HepG2 (cell line): ENCODE measurements around the gene BAHCC1. TPM values are rescaled to one million over a fixed set of nuclear protein-coding genes. Genes with fewer than 3 reads are reported as not detected.

ENCODE experiments used
- ARNTL ChIP-seq: sonication (generic); formaldehyde crosslinking; IDR thresholded peaks from 2 replicates; pipeline ENCODE4 v1.4.0; 2020; ENCODE audit warnings: mild to moderate bottlenecking, missing genetic modification reagents
- CHD2 ChIP-seq: IDR thresholded peaks from 2 replicates; pipeline ENCODE4 v1.6.1; 2011; ENCODE audit warnings: low read depth, low read length, improper control_type of control experiment
- FOXJ3 ChIP-seq: sonication (generic); formaldehyde crosslinking; IDR thresholded peaks from 2 replicates; pipeline ENCODE4 v1.4.0; 2020; ENCODE audit warnings: missing genetic modification reagents, mild to moderate bottlenecking, borderline replicate concordance
- JUNB ChIP-seq: sonication (generic); formaldehyde crosslinking; IDR thresholded peaks from 2 replicates; pipeline ENCODE4 v1.8.0; 2022; ENCODE audit warnings: missing genetic modification reagents, mild to moderate bottlenecking, borderline replicate concordance
- MED13 ChIP-seq: sonication (generic); formaldehyde crosslinking; IDR thresholded peaks from 2 replicates; pipeline ENCODE4 v1.5.0; 2020; ENCODE audit warnings: missing genetic modification reagents
- NBN ChIP-seq: fragments of 450-650 bp; conservative IDR thresholded peaks from 2 replicates; pipeline ENCODE4 v1.6.1; 2017
- SIN3A ChIP-seq: IDR thresholded peaks from 2 replicates; pipeline ENCODE4 v1.6.1; 2011; ENCODE audit warnings: low read depth, mild to moderate bottlenecking, control low read depth, low read length, borderline replicate concordance
- STAG1 ChIP-seq: sonication (generic); formaldehyde crosslinking; IDR thresholded peaks from 2 replicates; pipeline ENCODE4 v1.4.0; 2020; ENCODE audit warnings: missing genetic modification reagents
- ZNF33B ChIP-seq: sonication (generic); formaldehyde crosslinking; IDR thresholded peaks from 2 replicates; pipeline ENCODE4 v1.5.1; 2020; ENCODE audit warnings: mild to moderate bottlenecking, missing genetic modification reagents
- ZNF563 ChIP-seq: sonication (generic); formaldehyde crosslinking; IDR thresholded peaks from 2 replicates; pipeline ENCODE4 v1.8.0; 2022; ENCODE audit warnings: mild to moderate bottlenecking, moderate library complexity, missing genetic modification reagents
- ZNF724P ChIP-seq: sonication (generic); formaldehyde crosslinking; IDR thresholded peaks from 2 replicates; pipeline ENCODE4 v1.8.0; 2022; ENCODE audit warnings: missing genetic modification reagents, borderline replicate concordance
- polyA plus RNA-seq, 8 experiments: library from polyadenylated mRNA; depleted of rRNA in 3 of 8; stranded (reverse) in 7 of 8; unstranded in 1 of 8; fragments of >200 nt; fragmentation: Illumina TruSeq in 4 of 8; extraction: Trizol in 4 of 8; gene quantifications; 2 replicates each; pipeline versions ENCODE4 v1.2.1 to v1.2.3, GENCODE V29; 2011 to 2016; ENCODE audit warnings: low read depth in 4 of 8, missing spikeins in 1 of 8, mixed read lengths in 1 of 8; ENCODE audit not compliant: insufficient read depth in 1 of 8
- total RNA-seq, 5 experiments: library from RNA; depleted of rRNA; stranded (reverse); fragments of >200 nt; fragmentation: Illumina TruSeq; extraction: Trizol; gene quantifications; 2 replicates each; pipeline ENCODE4 v1.2.3, GENCODE V29; 2016; ENCODE audit warnings: low read depth in 1 of 5
- TF ChIP-seq, protein P1 (sequence below): sonication (generic); formaldehyde crosslinking; IDR thresholded peaks from 2 replicates; pipeline ENCODE4 v1.4.0; 2020; ENCODE audit warnings: low read depth, mild to moderate bottlenecking, missing genetic modification reagents
- TF ChIP-seq, protein P2 (sequence below): sonication (generic); formaldehyde crosslinking; IDR thresholded peaks from 2 replicates; pipeline ENCODE4 v1.4.0; 2020; ENCODE audit warnings: missing genetic modification reagents
- TF ChIP-seq, protein P3 (sequence below): sonication (generic); formaldehyde crosslinking; IDR thresholded peaks from 2 replicates; pipeline ENCODE4 v1.5.0; 2020; ENCODE audit warnings: missing genetic modification reagents, mild to moderate bottlenecking, borderline replicate concordance
- TF ChIP-seq, protein P4 (sequence below): sonication (generic); formaldehyde crosslinking; IDR thresholded peaks from 2 replicates; pipeline ENCODE4 v1.4.0; 2020; ENCODE audit warnings: mild to moderate bottlenecking, missing genetic modification reagents
- TF ChIP-seq, protein P5 (sequence below): sonication (generic); formaldehyde crosslinking; IDR thresholded peaks from 2 replicates; pipeline ENCODE4 v1.5.1; 2020; ENCODE audit warnings: mild to moderate bottlenecking, missing genetic modification reagents, moderate library complexity

The BAHCC1 gene
- total and polyA plus RNA-seq, 2 of the 13 experiments (the other 11 are each of a cell fraction or from before 2014, with no cell fraction given), result 1.4 to 1.7 TPM

DNA sequence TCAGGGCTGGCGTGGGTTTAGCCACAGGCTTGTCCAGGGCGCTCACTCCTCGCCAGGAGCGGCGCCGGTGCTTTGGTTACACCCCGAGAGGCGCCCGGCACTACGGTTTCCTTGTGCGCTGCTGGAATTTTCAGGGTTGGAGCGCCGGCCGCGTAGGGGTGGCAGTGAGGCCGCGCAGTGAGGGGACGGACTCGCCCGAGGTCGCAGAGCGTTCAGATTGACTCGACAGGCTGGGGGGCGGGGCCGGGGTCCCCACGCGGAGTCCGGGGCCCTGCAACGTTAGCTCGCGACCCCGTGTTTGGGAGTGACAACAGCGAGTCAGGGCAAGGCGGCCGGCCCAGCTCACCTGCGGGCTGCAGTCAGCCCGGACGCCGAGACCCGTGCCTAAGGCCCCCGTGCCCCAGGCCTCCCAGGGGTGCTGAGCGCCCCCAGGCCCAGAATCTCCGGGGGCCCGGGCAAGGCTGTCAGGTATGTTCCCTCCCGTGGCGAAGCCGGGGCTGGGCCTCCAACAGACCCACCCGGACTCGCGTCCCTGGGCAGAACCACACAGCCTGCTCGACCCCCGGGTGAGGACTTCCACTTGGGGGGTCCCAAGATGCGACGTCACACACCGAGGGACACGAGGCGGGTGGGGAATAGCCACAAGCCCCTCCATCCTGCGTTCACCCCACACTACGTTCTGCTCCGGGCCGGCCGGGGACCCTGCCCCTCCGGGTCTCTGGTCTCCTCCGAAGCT, 118.7 kb downstream of the BAHCC1 start (continued):
- TF ChIP-seq ARNTL (CRISPR knock-in tag) (0 out of 2 replicates have a peak, but pooled peaks have one; percentile 47), STAG1 (CRISPR knock-in tag) (no peak), ZNF33B (CRISPR knock-in tag) (0 out of 2 replicates have a peak, but pooled peaks have one; percentile 30), CHD2 (no peak), NBN (no peak), ZNF563 (CRISPR knock-in tag) (peak; percentile 68), FOXJ3 (CRISPR knock-in tag) (peak; percentile 41; the same call in 1 of the 2 replicates), ZNF724P (CRISPR knock-in tag) (no peak), JUNB (CRISPR knock-in tag) (no peak), MED13 (CRISPR knock-in tag) (0 out of 2 replicates have a peak, but pooled peaks have one; percentile 15), SIN3A (peak; percentile 66; the same call in 1 of the 2 replicates)
- TF ChIP-seq, protein P1, sequence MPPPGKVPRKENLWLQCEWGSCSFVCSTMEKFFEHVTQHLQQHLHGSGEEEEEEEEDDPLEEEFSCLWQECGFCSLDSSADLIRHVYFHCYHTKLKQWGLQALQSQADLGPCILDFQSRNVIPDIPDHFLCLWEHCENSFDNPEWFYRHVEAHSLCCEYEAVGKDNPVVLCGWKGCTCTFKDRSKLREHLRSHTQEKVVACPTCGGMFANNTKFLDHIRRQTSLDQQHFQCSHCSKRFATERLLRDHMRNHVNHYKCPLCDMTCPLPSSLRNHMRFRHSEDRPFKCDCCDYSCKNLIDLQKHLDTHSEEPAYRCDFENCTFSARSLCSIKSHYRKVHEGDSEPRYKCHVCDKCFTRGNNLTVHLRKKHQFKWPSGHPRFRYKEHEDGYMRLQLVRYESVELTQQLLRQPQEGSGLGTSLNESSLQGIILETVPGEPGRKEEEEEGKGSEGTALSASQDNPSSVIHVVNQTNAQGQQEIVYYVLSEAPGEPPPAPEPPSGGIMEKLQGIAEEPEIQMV (CRISPR knock-in tag), result no peak
- TF ChIP-seq, protein P2, sequence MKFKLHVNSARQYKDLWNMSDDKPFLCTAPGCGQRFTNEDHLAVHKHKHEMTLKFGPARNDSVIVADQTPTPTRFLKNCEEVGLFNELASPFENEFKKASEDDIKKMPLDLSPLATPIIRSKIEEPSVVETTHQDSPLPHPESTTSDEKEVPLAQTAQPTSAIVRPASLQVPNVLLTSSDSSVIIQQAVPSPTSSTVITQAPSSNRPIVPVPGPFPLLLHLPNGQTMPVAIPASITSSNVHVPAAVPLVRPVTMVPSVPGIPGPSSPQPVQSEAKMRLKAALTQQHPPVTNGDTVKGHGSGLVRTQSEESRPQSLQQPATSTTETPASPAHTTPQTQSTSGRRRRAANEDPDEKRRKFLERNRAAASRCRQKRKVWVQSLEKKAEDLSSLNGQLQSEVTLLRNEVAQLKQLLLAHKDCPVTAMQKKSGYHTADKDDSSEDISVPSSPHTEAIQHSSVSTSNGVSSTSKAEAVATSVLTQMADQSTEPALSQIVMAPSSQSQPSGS (CRISPR knock-in tag), result no peak; the same call in 1 of the 2 replicates
- TF ChIP-seq, protein P3, sequence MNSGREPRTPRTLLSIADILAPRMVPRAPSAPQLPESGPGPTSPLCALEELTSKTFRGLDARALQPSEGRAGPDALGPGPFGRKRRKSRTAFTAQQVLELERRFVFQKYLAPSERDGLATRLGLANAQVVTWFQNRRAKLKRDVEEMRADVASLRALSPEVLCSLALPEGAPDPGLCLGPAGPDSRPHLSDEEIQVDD (CRISPR knock-in tag), result no peak
- TF ChIP-seq, protein P4, sequence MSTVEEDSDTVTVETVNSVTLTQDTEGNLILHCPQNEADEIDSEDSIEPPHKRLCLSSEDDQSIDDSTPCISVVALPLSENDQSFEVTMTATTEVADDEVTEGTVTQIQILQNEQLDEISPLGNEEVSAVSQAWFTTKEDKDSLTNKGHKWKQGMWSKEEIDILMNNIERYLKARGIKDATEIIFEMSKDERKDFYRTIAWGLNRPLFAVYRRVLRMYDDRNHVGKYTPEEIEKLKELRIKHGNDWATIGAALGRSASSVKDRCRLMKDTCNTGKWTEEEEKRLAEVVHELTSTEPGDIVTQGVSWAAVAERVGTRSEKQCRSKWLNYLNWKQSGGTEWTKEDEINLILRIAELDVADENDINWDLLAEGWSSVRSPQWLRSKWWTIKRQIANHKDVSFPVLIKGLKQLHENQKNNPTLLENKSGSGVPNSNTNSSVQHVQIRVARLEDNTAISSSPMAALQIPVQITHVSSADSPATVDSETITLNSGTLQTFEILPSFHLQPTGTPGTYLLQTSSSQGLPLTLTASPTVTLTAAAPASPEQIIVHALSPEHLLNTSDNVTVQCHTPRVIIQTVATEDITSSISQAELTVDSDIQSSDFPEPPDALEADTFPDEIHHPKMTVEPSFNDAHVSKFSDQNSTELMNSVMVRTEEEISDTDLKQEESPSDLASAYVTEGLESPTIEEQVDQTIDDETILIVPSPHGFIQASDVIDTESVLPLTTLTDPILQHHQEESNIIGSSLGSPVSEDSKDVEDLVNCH, result no peak
- TF ChIP-seq, protein P5, sequence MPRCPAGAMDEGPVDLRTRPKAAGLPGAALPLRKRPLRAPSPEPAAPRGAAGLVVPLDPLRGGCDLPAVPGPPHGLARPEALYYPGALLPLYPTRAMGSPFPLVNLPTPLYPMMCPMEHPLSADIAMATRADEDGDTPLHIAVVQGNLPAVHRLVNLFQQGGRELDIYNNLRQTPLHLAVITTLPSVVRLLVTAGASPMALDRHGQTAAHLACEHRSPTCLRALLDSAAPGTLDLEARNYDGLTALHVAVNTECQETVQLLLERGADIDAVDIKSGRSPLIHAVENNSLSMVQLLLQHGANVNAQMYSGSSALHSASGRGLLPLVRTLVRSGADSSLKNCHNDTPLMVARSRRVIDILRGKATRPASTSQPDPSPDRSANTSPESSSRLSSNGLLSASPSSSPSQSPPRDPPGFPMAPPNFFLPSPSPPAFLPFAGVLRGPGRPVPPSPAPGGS (CRISPR knock-in tag), result 0 out of 2 replicates have a peak, but pooled peaks have one; percentile 29
